ENCODE measurements around the gene SHOX.

The SHOX gene

GRCh38 chrX:703466-703865 lies 72.9 kb downstream of the SHOX start:
- H3K36me3 ChIP-seq (ENCODE audit: insufficient read depth, low read length): no peaks in the 10 kb centered on the region
- H3K27ac ChIP-seq (ENCODE audit: low read depth, low read length): no peak overlapping the region
- H3K9me3 ChIP-seq (ENCODE audit: low read length): no peaks in the 10 kb centered on the region
- H3K9ac ChIP-seq (ENCODE audit: low read length): no peak overlapping the region
- no peaks in the 10 kb centered on the region for H3K4me1 ChIP-seq (ENCODE audit: insufficient read depth, low read length)
- H3K27me3 ChIP-seq (ENCODE audit: control insufficient read depth in 1 of 2, insufficient read depth in 2 of 2, low read length in 2 of 2): no peaks in the 10 kb centered on the region
- no peak overlapping the region for H3K4me3 ChIP-seq (ENCODE audit: low read depth in 1 of 2, low read length in 2 of 2)

- Histone ChIP-seq H3K9ac (ENCODE audit: low read length) (no peak overlapping the region), H3K9me3 (ENCODE audit: low read length) (no peaks in the 10 kb centered on the region), H3K36me3 (ENCODE audit: insufficient read depth, low read length) (no peaks in the 10 kb centered on the region), H3K27ac (ENCODE audit: low read depth, low read length) (no peak overlapping the region), H3K4me1 (ENCODE audit: insufficient read depth, low read length) (no peaks in the 10 kb centered on the region), H3K27me3 (ENCODE audit: control insufficient read depth in 1 of 2, insufficient read depth in 2 of 2, low read length in 2 of 2) (no peaks in the 10 kb centered on the region), H3K4me3 (ENCODE audit: low read depth in 1 of 2, low read length in 2 of 2) (no peak overlapping the region)
Observed at GRCh38 chrX:703866-704265, 73.3 kb downstream of the SHOX start.
